H1 (cell line): ENCODE measurements around the gene NCAPD2.

Source experiments
- CHD1 ChIP-seq: IDR thresholded peaks from 2 replicates; pipeline ENCODE4 v1.6.1; 2012; ENCODE audit warnings: low read depth, low read length, improper control_type of control experiment
- POLR2A ChIP-seq, 2 experiments: IDR thresholded peaks; 1 replicate in 1 of 2; 2 replicates in 1 of 2; pipeline ENCODE4 v1.6.1; 2011; ENCODE audit warnings: low read depth in 2 of 2, low read length in 2 of 2, mild to moderate bottlenecking in 2 of 2; ENCODE audit errors: control extremely low read depth in 1 of 2

GRCh38 chr12:6526766-6527525 is 33.0 kb downstream of the NCAPD2 start:
- TF ChIP-seq CHD1 (no peak), POLR2A (IDR thresholded peaks at IDR 0.05; ENCODE audit: control extremely low read depth in 1 of 2, low read depth in 2 of 2, low read length in 2 of 2) (no peak)
